ENCODE measurements around the gene SELENOH. TPM values are rescaled to one million over a fixed set of nuclear protein-coding genes. Genes with fewer than 3 reads are reported as not detected.

The SELENOH gene
- polyA plus RNA-seq, 2 donors, result 87.4 to 115 TPM

- Histone ChIP-seq H3K9me3 (ENCODE audit: control insufficient read depth in 2 of 2, insufficient read depth in 1 of 2, low read depth in 1 of 2, low read length in 1 of 2) (no peaks in the 10 kb centered on the region), H3K27ac (ENCODE audit: low read depth in 2 of 2, low read length in 1 of 2) (peak overlapping the region; percentile 87 to 89), H3K4me1 (ENCODE audit: control insufficient read depth in 2 of 2, insufficient read depth in 2 of 2, low read length in 1 of 2) (peaks cover 8 to 10% of the 10 kb centered on the region in 2 donors), H3K4me3 (ENCODE audit: low read depth in 1 of 2, low read length in 2 of 2) (peak overlapping the region in 1 of 2 donors; percentile 2), H3K27me3 (ENCODE audit: control insufficient read depth in 1 of 2, insufficient read depth in 2 of 2, low read length in 2 of 2) (no peaks in the 10 kb centered on the region), H3K36me3 (ENCODE audit: control insufficient read depth in 2 of 2, insufficient read depth in 2 of 2, low read length in 1 of 2) (no peaks in the 10 kb centered on the region)
- 15 to 25% methylated on average over 2 of the region's 2 CpGs for WGBS, 2 donors
These were observed 35.4 kb downstream of the SELENOH start for GRCh38 chr11:57776577-57777210.

- H3K4me1 ChIP-seq (ENCODE audit: control insufficient read depth in 2 of 2, insufficient read depth in 2 of 2, low read length in 1 of 2), result peaks cover 8 to 10% of the 10 kb centered on the region in 2 donors
- H3K27ac ChIP-seq (ENCODE audit: low read depth in 2 of 2, low read length in 1 of 2), result peak overlapping the region; percentile 87 to 90
- H3K9me3 ChIP-seq (ENCODE audit: control insufficient read depth in 2 of 2, insufficient read depth in 1 of 2, low read depth in 1 of 2, low read length in 1 of 2), result no peaks in the 10 kb centered on the region
- no peaks in the 10 kb centered on the region for H3K27me3 ChIP-seq (ENCODE audit: control insufficient read depth in 1 of 2, insufficient read depth in 2 of 2, low read length in 2 of 2)
- no peaks in the 10 kb centered on the region for H3K36me3 ChIP-seq (ENCODE audit: control insufficient read depth in 2 of 2, insufficient read depth in 2 of 2, low read length in 1 of 2)
- WGBS, 2 donors, result 22 to 26% methylated on average over 3 of the region's 3 CpGs
- H3K4me3 ChIP-seq (ENCODE audit: low read depth in 1 of 2, low read length in 2 of 2), result peak overlapping the region in 1 of 2 donors; percentile 2
These were observed 36.7 kb downstream of the SELENOH start for GRCh38 chr11:57777969-57778317.

GRCh38 chr11:57778318-57779037 lies 37.2 kb downstream of the SELENOH start:
- H3K9me3 ChIP-seq (ENCODE audit: control insufficient read depth in 2 of 2, insufficient read depth in 1 of 2, low read depth in 1 of 2, low read length in 1 of 2), result no peaks in the 10 kb centered on the region
- peak overlapping the region; percentile 87 to 96 for H3K27ac ChIP-seq (ENCODE audit: low read depth in 2 of 2, low read length in 1 of 2)
- peak overlapping the region in 1 of 2 donors; percentile 31 for H3K4me3 ChIP-seq (ENCODE audit: low read depth in 1 of 2, low read length in 2 of 2)
- H3K36me3 ChIP-seq (ENCODE audit: control insufficient read depth in 2 of 2, insufficient read depth in 2 of 2, low read length in 1 of 2), result no peaks in the 10 kb centered on the region
- 10 to 11% methylated on average over 6 of the region's 6 CpGs for WGBS, 2 donors
- H3K27me3 ChIP-seq (ENCODE audit: control insufficient read depth in 1 of 2, insufficient read depth in 2 of 2, low read length in 2 of 2), result no peaks in the 10 kb centered on the region
- H3K4me1 ChIP-seq (ENCODE audit: control insufficient read depth in 2 of 2, insufficient read depth in 2 of 2, low read length in 1 of 2), result peaks cover 8 to 10% of the 10 kb centered on the region in 2 donors

GRCh38 chr11:57779276-57779675 lies 38.0 kb downstream of the SELENOH start:
- Histone ChIP-seq H3K36me3 (ENCODE audit: control insufficient read depth in 2 of 2, insufficient read depth in 2 of 2, low read length in 1 of 2) (no peaks in the 10 kb centered on the region), H3K4me3 (ENCODE audit: low read depth in 1 of 2, low read length in 2 of 2) (peak overlapping the region in 1 of 2 donors; percentile 31), H3K27ac (ENCODE audit: low read depth in 2 of 2, low read length in 1 of 2) (peak overlapping the region; percentile 85 to 87), H3K9me3 (ENCODE audit: control insufficient read depth in 2 of 2, insufficient read depth in 1 of 2, low read depth in 1 of 2, low read length in 1 of 2) (no peaks in the 10 kb centered on the region), H3K27me3 (ENCODE audit: control insufficient read depth in 1 of 2, insufficient read depth in 2 of 2, low read length in 2 of 2) (no peaks in the 10 kb centered on the region), H3K4me1 (ENCODE audit: control insufficient read depth in 2 of 2, insufficient read depth in 2 of 2, low read length in 1 of 2) (peaks cover 8 to 10% of the 10 kb centered on the region in 2 donors)
- 18 to 31% methylated on average over 1 of the region's 1 CpG for WGBS, 2 donors

GRCh38 chr11:57781529-57781943 lies 40.2 kb downstream of the SELENOH start:
- Histone ChIP-seq H3K4me1 (ENCODE audit: control insufficient read depth in 2 of 2, insufficient read depth in 2 of 2, low read length in 1 of 2) (peaks cover 5 to 8% of the 10 kb centered on the region in 2 donors), H3K27me3 (ENCODE audit: control insufficient read depth in 1 of 2, insufficient read depth in 2 of 2, low read length in 2 of 2) (no peaks in the 10 kb centered on the region), H3K9me3 (ENCODE audit: control insufficient read depth in 2 of 2, insufficient read depth in 1 of 2, low read depth in 1 of 2, low read length in 1 of 2) (no peaks in the 10 kb centered on the region), H3K4me3 (ENCODE audit: low read depth in 1 of 2, low read length in 2 of 2) (peak overlapping the region in 1 of 2 donors; percentile 29), H3K36me3 (ENCODE audit: control insufficient read depth in 2 of 2, insufficient read depth in 2 of 2, low read length in 1 of 2) (no peaks in the 10 kb centered on the region), H3K27ac (ENCODE audit: low read depth in 2 of 2, low read length in 1 of 2) (peak overlapping the region; percentile 81 to 87)
- 33 to 34% methylated on average over 3 of the region's 3 CpGs for WGBS, 2 donors

- Histone ChIP-seq H3K27me3 (ENCODE audit: control insufficient read depth in 1 of 2, insufficient read depth in 2 of 2, low read length in 2 of 2) (no peaks in the 10 kb centered on the region), H3K4me1 (ENCODE audit: control insufficient read depth in 2 of 2, insufficient read depth in 2 of 2, low read length in 1 of 2) (peaks cover 1 to 2% of the 10 kb centered on the region in 2 donors), H3K9me3 (ENCODE audit: control insufficient read depth in 2 of 2, insufficient read depth in 1 of 2, low read depth in 1 of 2, low read length in 1 of 2) (no peaks in the 10 kb centered on the region), H3K36me3 (ENCODE audit: control insufficient read depth in 2 of 2, insufficient read depth in 2 of 2, low read length in 1 of 2) (no peaks in the 10 kb centered on the region), H3K4me3 (ENCODE audit: low read depth in 1 of 2, low read length in 2 of 2) (no peak overlapping the region), H3K27ac (ENCODE audit: low read depth in 2 of 2, low read length in 1 of 2) (peak overlapping the region in 1 of 2 donors; percentile 76)
- 35 to 49% methylated on average over 2 of the region's 2 CpGs for WGBS, 2 donors
These were observed 43.8 kb downstream of the SELENOH start for GRCh38 chr11:57785072-57785471.

- Histone ChIP-seq H3K36me3 (ENCODE audit: control insufficient read depth in 2 of 2, insufficient read depth in 2 of 2, low read length in 1 of 2) (peaks cover 2% of the 10 kb centered on the region in 2 donors), H3K4me3 (ENCODE audit: low read depth in 1 of 2, low read length in 2 of 2) (no peak overlapping the region), H3K4me1 (ENCODE audit: control insufficient read depth in 2 of 2, insufficient read depth in 2 of 2, low read length in 1 of 2) (peaks cover 4 to 5% of the 10 kb centered on the region in 2 donors), H3K9me3 (ENCODE audit: control insufficient read depth in 2 of 2, insufficient read depth in 1 of 2, low read depth in 1 of 2, low read length in 1 of 2) (no peaks in the 10 kb centered on the region), H3K27me3 (ENCODE audit: control insufficient read depth in 1 of 2, insufficient read depth in 2 of 2, low read length in 2 of 2) (no peaks in the 10 kb centered on the region), H3K27ac (ENCODE audit: low read depth in 2 of 2, low read length in 1 of 2) (peak overlapping the region; percentile 82 to 86)
- 54 to 57% methylated on average over 4 of the region's 4 CpGs for WGBS, 2 donors
These were observed 45.1 kb downstream of the SELENOH start for GRCh38 chr11:57786436-57786835.

GRCh38 chr11:57787006-57787604 lies 45.8 kb downstream of the SELENOH start:
- H3K36me3 ChIP-seq (ENCODE audit: control insufficient read depth in 2 of 2, insufficient read depth in 2 of 2, low read length in 1 of 2), result peaks cover 3 to 4% of the 10 kb centered on the region in 2 donors
- H3K4me3 ChIP-seq (ENCODE audit: low read depth in 1 of 2, low read length in 2 of 2), result no peak overlapping the region
- peak overlapping the region; percentile 82 to 89 for H3K27ac ChIP-seq (ENCODE audit: low read depth in 2 of 2, low read length in 1 of 2)
- H3K27me3 ChIP-seq (ENCODE audit: control insufficient read depth in 1 of 2, insufficient read depth in 2 of 2, low read length in 2 of 2), result no peaks in the 10 kb centered on the region
- WGBS, 2 donors, result 52 to 68% methylated on average over 4 of the region's 4 CpGs
- no peaks in the 10 kb centered on the region for H3K9me3 ChIP-seq (ENCODE audit: control insufficient read depth in 2 of 2, insufficient read depth in 1 of 2, low read depth in 1 of 2, low read length in 1 of 2)
- H3K4me1 ChIP-seq (ENCODE audit: control insufficient read depth in 2 of 2, insufficient read depth in 2 of 2, low read length in 1 of 2), result peaks cover 5 to 9% of the 10 kb centered on the region in 2 donors

GRCh38 chr11:57787920-57788702 lies 46.8 kb downstream of the SELENOH start:
- peaks cover 5 to 9% of the 10 kb centered on the region in 2 donors for H3K4me1 ChIP-seq (ENCODE audit: control insufficient read depth in 2 of 2, insufficient read depth in 2 of 2, low read length in 1 of 2)
- H3K4me3 ChIP-seq (ENCODE audit: low read depth in 1 of 2, low read length in 2 of 2), result no peak overlapping the region
- WGBS, 2 donors, result 42 to 44% methylated on average over 6 of the region's 6 CpGs

More at GRCh38 chr11:57787920-57788702, 46.8 kb downstream of the SELENOH start:
- Histone ChIP-seq H3K27me3 (ENCODE audit: control insufficient read depth in 1 of 2, insufficient read depth in 2 of 2, low read length in 2 of 2) (no peaks in the 10 kb centered on the region), H3K36me3 (ENCODE audit: control insufficient read depth in 2 of 2, insufficient read depth in 2 of 2, low read length in 1 of 2) (peaks cover 3 to 4% of the 10 kb centered on the region in 2 donors), H3K27ac (ENCODE audit: low read depth in 2 of 2, low read length in 1 of 2) (peak overlapping the region; percentile 75 to 89), H3K9me3 (ENCODE audit: control insufficient read depth in 2 of 2, insufficient read depth in 1 of 2, low read depth in 1 of 2, low read length in 1 of 2) (no peaks in the 10 kb centered on the region)

Data from esophagus (tissue), 2 donors.